Hepatocyte (in vitro differentiated cells): ENCODE results near the gene LIMA1.

Source experiments
- EZH2 ChIP-seq: fragments of 200-600 bp; sonication (generic); IDR thresholded peaks from 2 replicates; pipeline ENCODE4 v1.6.1; 2016; ENCODE audit warnings: antibody characterized with exemption, mild to moderate bottlenecking, borderline replicate concordance
- TF ChIP-seq, protein P1 (sequence below): fragments of 200-600 bp; sonication (generic); IDR thresholded peaks from 2 replicates; pipeline ENCODE4 v1.5.1; 2016; ENCODE audit warnings: antibody characterized with exemption, mild to moderate bottlenecking; ENCODE audit not compliant: poor library complexity

DNA sequence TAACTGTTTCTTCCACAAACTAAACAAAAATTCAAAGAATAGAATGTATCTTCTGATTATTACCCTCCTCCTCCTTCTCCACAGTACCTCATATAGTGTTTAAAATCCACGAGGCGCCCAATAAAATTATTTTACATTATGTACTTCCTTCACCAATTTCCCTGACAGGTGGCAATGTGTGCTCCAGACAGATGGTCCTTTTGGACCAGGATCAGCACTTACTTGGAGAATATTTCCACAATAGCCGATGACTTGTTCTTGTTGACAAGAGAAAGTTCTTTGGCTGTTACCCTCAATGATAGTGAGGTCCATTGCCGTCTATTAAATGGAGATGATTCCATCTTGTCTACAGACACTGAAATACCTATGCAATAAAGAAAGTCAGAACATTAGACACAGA is 34.9 kb downstream of the LIMA1 start:
- TF ChIP-seq, protein P1, sequence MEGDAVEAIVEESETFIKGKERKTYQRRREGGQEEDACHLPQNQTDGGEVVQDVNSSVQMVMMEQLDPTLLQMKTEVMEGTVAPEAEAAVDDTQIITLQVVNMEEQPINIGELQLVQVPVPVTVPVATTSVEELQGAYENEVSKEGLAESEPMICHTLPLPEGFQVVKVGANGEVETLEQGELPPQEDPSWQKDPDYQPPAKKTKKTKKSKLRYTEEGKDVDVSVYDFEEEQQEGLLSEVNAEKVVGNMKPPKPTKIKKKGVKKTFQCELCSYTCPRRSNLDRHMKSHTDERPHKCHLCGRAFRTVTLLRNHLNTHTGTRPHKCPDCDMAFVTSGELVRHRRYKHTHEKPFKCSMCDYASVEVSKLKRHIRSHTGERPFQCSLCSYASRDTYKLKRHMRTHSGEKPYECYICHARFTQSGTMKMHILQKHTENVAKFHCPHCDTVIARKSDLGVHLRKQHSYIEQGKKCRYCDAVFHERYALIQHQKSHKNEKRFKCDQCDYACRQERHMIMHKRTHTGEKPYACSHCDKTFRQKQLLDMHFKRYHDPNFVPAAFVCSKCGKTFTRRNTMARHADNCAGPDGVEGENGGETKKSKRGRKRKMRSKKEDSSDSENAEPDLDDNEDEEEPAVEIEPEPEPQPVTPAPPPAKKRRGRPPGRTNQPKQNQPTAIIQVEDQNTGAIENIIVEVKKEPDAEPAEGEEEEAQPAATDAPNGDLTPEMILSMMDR, result no peak
- TF ChIP-seq EZH2, result no peak
